Right hindlimb (tissue), 1 donor: ENCODE results near the gene LNP1.

ENCODE experiments used
- DNase-seq: peaks from one replicate; pipeline ENCODE4 v3.0.0-alpha.2; 2018

LNP1 gene

DNA sequence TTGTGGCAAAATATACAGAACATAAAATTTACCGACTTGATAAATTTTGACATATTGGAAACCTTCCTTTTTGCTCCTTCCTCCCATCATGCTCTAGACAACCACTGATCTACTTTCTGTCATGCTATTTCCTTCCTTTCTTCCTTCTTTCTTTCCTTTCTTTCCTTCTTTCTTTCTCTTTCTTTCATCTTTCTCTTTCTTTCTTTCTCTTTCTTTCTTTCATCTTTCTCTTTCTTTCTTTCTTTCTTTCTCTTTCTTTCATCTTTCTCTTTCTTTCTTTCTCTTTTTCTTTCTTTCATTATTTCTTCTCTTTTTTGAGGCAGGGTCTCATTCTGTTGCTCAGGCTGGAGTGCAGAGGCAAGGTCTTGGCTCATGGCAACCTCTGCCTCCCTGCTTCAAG, 82.2 kb downstream of the LNP1 start:
- DNase-seq = no peak

DNA sequence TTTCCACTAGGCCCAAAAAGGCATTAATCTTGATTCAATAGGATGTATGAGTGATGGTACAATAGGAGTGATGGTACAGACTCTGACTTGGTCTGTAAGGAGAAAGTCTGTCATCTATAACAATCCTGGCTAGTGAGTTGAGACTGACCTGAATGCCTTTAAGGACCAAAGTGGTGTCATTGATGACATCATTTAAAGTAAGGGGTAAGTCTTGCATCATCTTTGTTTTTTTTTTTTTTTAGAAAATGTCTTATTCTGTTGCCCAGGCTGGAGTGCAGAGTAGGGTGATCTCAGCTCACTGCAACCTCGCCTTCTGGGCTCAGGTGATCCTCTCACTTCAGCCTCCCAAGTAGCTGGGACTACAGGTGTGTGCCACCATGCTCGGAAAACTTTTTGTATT, 85.5 kb downstream of the LNP1 start:
- no peak for DNase-seq

GRCh38 chr3:100489118-100489517, 87.8 kb downstream of the LNP1 start:
- no peak for DNase-seq

DNA sequence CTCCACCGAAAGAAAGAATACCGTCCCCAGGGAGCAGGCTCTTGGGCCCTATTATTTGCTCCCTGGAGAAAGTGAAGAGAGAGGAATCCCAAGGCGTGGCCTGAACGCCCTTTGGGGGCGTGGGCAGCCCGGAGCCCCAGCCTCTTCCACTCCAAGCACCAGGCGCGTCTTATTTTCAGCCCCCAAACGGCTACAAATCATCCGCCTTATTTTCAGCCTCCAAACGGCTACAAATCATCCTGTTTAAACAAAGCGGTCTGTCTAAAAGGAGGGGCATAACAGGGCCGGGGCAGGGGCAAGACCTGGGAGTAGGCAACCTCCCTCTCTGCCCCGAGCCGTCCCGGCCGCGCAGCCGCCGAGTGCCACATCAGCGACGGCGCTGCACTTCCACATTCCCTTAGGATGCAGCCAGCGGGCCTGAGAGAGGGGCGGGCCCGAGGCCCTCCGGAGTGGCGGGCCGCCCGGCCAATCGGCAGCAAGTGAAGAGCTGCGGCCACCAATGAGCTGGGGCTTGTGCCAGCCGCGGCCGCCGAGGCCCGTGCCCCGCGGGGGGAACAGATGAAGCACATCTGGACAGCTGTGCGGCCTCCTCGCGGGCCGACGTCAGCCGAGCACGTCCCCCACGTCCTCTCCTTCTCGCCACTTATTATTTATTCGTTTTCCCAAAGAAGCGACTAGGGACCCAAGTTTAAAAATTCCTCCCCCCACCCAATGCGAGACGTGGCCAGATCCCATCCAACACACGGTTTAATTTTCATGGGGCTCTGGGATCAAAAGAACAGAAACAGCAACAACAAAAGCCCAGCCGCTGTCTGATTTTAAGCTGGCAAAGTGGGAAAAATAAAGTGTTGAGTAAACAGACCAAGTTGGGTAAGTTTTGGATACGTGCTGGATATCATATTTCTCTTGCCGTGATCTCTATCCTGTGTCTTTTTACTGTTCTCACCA, 91.0 kb downstream of the LNP1 start, which contains the start of gene TMEM45A:
TSS of gene TMEM45A (plus strand) at position 561 of the 948 bp plus-strand sequence. CDS start 62,593 bp downstream, outside the sequence.
- peak; percentile 98 for DNase-seq

DNA sequence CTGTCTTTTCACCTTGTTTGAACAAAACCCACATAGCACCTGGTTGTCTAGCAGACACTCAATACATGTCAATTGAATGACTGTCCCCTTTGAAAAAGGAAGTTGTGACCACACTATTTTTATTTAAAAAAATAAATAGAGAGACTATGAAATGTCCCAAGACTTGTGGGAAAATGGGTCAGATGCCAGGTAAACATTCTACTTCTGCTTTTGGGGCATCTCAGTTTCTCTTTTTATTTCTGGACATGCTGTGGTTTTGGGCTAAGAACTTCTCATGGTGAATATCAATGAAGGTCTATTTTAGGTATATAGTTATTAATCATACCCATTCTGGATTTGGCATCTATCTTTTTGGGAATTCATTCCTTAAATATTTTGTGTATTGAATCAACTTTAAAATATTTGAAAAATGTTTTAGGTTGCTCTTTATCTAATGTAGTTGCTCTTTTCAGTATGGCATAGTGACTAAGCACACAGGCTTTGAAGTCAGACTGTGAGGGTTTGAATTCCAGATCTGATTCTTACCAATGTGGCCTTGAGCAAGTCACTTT, 95.4 kb downstream of the LNP1 start:
- DNase-seq = no peak

GRCh38 chr3:100499651-100500050, 98.3 kb downstream of the LNP1 start:
- DNase-seq = no peak

GRCh38 chr3:100500320-100500880, 99.1 kb downstream of the LNP1 start:
- DNase-seq = no peak

DNA sequence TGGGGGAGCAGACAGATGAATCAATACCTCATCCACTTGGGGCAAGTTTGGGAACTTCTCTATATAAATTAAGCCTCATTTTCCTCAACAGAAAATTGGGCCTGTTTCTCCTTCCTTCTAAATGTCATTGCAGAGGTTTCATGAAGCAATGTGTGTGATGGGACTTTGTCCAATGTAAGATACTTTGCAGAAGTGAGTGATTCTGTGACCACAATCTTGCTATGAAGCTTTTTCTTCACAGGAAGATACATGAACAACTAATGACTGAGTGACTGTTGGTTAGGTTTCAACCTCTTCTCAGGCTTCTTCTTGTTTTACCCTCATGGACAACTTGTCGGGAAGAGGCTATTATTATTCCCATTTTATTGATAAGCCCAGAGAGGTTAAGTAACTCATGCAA, 102.1 kb downstream of the LNP1 start:
- no peak for DNase-seq
